NCI-H524 treated with DMSO at 0.1 percent for 48 hours (cell line): ENCODE measurements around the gene MAPK4.
A peak's percentile ranks its signal among the peaks of the same experiment; 100 is the strongest.

Source experiments
- DNase-seq: peaks from one replicate; lab custom pipeline; 2025; lab: John Stamatoyannopoulos, UW

Gene MAPK4

GRCh38 chr18:50721451-50722120, 161.7 kb downstream of the MAPK4 start:
- DNase-seq, result peak; percentile 84

DNA sequence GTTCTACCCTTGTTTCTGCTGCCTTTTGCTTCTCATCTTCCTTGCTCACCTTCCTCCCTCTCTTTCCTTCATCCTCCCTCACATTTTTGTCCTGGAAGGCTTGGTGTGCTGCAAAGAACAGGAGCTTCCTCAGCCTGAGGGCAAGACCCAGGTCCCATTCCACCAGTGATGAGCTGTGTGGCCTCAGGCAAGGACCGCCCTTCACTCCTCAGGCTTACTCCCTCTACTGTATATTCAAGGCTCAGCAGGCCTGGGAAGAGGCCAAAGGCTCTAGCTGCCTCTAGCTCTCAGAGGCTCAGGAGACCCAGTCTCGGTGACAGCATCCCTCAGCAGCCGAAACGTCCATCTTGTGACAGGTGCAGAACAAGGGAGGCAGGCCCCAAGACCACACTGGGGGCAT, 162.4 kb downstream of the MAPK4 start:
- no peak for DNase-seq

- DNase-seq, result no peak
Measured at GRCh38 chr18:50724751-50725151, 164.9 kb downstream of the MAPK4 start.

DNA sequence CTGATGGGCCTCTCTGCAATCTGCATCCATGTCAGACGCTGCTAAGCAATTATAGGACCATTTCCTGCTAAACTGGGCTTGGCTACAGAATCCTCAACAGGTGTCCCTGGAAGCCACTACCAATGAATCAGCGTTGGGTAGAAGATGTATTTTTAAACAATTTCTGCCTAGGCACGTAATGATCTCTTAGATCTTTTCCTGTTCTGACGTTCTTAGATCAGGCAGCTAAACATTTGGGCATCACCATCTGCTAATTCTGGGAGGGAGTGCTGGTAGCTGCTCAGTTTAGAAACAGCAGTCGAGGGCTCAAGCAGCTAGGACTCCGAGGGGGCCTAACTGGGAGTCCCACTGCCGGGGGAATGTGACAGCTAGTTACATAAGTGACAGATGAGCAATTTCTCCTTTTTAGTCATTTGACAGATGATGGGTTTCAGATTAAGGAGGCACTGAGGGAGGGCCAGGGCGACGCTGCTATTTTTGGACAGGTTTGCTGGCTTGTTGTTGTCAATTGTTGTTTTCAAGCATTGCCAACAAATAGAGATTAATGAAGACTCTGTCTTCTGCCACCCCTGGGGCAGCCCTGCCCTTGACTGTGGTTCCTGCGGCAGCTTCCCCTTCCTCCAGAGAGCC, 167.2 kb downstream of the MAPK4 start:
- peak; percentile 44 for DNase-seq

GRCh38 chr18:50727721-50728471, 168.0 kb downstream of the MAPK4 start:
- DNase-seq, result no peak

DNA sequence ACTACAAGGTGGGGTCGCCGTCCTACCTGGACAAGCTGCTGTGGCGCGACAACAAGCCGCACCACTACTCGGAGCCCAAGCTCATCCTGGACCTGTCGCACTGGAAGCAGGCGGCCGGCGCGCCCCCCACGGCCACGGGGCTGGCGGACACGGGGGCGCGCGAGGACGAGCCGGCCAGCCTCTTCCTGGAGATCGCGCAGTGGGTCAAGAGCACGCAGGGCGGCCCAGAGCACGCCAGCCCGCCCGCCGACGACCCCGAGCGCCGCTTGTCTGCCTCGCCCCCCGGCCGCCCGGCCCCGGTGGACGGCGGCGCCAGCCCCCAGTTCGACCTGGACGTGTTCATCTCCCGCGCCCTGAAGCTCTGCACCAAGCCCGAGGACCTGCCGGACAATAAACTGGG, 169.5 kb downstream of the MAPK4 start:
- DNase-seq, result no peak

DNA sequence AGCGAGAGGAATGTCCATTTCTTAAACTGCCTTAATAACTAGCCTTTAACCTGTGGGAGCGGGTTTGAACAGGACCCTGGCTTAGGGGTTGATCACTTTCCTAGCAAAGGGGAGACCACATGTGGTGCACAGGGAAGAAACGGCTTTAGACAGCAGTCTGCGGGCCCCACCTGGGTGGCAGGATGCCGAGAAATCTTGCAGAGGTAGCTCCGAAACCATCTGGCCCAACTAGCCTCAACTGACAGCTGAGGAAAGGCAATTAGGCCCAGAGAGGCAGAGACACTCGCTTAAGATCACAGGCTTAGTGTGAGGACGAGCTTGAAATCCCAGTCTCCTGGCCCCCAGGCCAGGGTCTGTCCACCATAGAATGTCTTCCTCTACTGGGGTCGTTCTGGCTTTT, 170.1 kb downstream of the MAPK4 start:
- no peak for DNase-seq

GRCh38 chr18:50734342-50734741, 174.5 kb downstream of the MAPK4 start:
- DNase-seq, result no peak

- no peak for DNase-seq
Measured at GRCh38 chr18:50734886-50735285, 175.0 kb downstream of the MAPK4 start.

- DNase-seq, result no peak
Measured at GRCh38 chr18:50737127-50737526, 177.2 kb downstream of the MAPK4 start.

DNA sequence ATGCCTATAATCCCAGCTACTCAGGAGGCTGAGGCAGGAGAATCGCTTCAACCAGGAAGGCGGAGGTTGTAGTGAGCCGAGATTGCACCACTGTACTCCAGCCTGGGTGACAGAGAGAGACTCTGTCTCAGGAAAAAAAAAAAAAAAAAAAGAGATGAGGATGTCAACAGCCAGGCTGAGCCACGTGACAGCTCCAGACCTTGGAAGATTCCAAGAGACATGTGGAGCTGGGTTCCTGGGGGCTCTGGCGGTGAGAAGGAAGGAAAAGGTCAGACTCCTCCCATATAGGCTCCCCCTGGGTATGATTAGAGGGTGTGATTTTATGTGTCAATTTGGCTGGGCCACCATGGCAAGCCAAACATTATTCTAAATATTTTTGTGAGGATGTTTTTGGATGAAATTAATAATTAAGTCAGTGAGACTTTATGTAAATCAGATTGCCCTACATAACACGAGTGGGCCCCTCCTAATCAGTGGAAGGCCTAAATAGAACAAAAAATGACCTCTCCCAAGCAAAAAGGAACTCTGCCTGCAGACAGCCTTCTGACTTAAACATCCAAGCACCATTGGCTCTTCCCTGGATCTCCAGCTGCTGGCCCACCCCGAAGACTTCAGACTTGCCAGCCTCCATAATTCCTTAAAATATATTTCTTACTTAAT, 178.3 kb downstream of the MAPK4 start:
- no peak for DNase-seq

GRCh38 chr18:50742952-50743351, 183.1 kb downstream of the MAPK4 start:
- no peak for DNase-seq

DNA sequence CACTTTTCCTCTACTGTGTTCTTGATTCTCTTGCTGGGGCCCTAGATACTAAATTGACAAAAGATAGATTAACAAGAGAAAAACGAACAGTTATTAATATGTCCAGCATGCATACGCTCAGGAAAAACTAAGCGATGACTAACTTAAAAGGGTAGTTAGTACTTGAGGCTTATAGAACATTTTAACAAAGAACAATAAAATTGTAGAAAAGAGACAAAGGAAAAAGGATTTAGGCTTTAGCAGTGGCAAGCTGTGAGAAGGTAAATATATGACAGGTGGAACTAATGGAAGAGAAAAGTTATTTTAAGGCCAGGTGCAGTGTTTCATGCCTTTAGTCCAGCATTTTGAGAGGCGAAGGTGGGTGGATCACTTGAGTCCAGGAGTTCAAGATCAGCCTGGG, 184.4 kb downstream of the MAPK4 start:
- DNase-seq, result no peak

DNA sequence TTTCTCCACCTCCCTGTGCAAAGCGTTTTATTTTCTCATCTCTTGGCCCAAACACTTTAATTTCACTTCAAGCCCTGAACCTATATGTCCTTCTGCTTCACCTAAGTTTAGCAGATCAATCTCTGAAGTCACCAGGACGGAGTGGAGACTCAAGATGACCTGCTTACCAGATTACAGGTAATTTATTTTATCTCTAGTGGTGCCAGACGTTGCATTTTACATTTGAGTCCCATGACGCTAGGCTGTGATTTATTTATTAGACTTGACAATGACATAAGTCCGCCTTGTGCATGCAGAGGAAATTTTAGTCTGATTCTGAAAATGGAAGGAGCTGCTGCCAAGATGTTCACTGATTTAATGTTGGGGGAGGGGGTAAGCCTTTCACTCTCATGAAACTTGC, 186.1 kb downstream of the MAPK4 start:
- DNase-seq, result no peak

DNA sequence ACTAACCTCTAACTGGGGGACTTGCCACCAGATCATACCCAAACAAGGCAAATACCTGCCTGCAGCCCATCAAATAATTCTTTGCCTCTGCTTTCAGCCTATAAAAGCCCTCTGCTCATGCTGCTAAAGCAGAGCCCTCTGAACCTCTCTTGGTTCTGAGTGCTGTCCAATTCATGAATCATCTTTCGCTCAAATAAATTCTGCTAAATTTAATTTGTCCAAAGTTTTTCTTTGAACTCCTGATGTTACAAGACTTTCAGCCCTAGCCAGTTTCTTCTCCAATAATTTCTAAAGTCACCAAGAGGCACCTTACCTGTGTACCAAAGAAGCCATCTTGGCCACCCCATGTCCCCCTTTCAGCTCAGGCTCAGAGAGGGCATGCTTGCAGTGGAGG, 188.0 kb downstream of the MAPK4 start:
- DNase-seq, result no peak

GRCh38 chr18:50748243-50749229, 188.6 kb downstream of the MAPK4 start:
- peak; percentile 90 for DNase-seq

GRCh38 chr18:50749421-50749820, 189.5 kb downstream of the MAPK4 start:
- DNase-seq, result no peak

- DNase-seq, result no peak
Measured at GRCh38 chr18:50749945-50750344, 190.1 kb downstream of the MAPK4 start.

GRCh38 chr18:50750546-50750945, 190.7 kb downstream of the MAPK4 start:
- no peak for DNase-seq

DNA sequence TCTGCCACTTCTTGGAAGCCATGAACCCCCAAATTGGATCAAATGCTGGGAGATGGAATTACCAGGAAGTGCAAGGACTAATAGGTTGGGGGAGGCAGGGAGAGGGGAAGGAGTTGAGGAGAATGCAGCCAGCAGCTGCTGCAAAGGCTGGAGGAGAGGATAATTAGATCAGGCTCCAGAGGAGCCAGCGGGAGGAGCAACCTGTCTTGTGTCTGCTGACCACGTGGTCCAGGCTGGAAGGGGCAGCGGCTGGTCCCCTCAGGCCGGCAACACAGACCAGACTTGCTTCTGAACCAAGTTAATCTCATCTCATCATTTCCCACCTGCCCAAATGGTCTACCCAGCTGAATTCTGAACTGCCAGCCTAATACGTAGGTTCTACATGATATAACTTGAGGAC, 191.6 kb downstream of the MAPK4 start:
- peak; percentile 67 for DNase-seq

DNA sequence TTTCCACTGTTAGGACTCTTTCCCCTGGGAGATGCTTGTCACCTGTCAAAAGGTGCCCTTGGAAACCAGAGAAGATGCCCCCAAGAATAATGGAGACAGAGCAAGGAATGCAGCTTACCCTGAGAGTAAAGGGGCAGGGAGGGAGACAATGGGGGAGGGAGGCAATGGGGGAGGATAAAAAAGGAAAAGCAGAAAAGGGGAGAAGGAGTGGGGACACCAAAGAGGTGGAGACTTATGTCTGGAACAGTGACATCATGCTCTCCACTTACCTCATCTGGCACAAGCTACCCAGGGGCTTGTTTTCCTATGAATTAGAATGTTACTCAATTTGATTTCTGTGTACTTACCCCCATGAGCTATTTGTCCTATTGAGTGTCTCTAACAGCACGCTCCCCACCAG, 192.1 kb downstream of the MAPK4 start:
- DNase-seq, result no peak

- DNase-seq, result no peak
Measured at GRCh38 chr18:50753311-50753710, 193.4 kb downstream of the MAPK4 start.
